Skin of body (tissue), 2 donors: ENCODE results near the gene HMBS. TPM values are rescaled to one million over a fixed set of nuclear protein-coding genes. Genes with fewer than 3 reads are reported as not detected.
"Not testable (repeated sequence)": the region's sequence is repeated elsewhere in the genome, so short reads cannot be mapped to it uniquely, and the experiment has no call there.

Experiments
- DNase-seq: peaks from one replicate; lab custom pipeline; 2025; lab: John Stamatoyannopoulos, UW
- total RNA-seq: library from RNA; depleted of rRNA; stranded (reverse); fragments of >200 nt; gene quantifications from one replicate; pipeline ENCODE4 v1.2.3, GENCODE V29; 2014

Gene HMBS
- total RNA-seq, 1 donor from 2014 or later = 10.5 TPM

- DNase-seq = no peak
Observed at GRCh38 chr11:119118227-119118626, 33.5 kb downstream of the HMBS start.

DNA sequence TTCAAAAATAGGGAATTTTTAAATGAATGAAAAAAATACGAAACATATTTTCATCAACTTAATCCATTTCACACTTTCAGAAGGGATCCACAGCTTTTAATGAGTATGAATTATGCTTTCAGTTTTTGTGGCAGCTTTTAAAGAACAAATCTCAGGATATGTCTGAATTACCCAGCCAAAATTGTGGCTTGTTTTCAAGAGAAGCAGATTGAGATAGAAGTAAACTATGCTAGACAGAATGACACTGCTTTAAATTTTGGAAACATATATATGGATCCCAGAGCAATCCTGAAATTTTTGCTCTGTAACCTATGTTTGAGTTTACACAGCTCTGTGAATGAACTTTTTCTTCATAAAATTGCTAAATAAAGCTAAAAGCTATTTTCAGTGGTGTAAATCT, 34.3 kb downstream of the HMBS start:
- no peak for DNase-seq

GRCh38 chr11:119120639-119121007, 35.9 kb downstream of the HMBS start:
- DNase-seq = peak; percentile 21

DNA sequence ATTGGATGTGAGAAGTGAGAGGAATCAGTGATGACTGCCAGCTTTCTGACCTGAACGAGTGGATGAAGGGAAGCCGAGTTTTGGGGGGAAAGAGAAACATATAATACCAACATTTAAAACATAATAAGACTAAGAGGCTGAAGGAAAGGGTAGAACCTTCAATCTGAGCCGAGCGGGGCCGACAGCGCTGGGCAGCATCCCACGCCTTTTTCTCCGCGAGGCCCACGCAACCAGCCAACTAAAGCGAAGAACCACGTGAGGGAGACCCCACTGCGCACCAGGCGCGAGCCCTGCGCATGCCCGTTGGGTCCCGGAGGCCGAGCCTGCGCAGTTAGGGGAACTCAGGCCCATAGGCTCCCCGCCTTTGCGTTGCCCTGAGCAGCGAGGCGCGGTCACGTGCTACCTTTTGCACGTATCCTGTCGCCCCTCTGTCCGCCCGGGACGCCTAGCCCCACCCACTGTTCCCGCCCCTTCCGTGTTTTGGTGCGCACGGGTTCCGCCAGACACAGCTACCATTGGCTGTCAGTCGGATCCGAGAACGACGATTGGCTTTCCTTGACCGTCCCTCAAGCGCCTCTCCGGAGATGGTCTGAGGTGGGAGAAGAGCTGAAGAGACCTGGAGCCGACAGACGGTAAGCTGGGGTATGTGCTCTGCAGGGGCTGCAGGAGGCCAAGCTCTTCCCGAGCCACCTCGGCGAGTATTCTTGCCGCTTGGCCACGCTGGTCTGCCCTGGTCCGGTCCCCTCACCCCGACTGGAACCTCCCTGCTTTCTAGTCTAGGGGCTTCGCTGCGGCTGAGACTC, 36.5 kb downstream of the HMBS start, which contains the start of gene HINFP:
HINFP (plus strand) TSS at position 573 of the 803 bp plus-strand sequence. CDS start 5,365 bp downstream, outside the sequence.
- peak; percentile 99 for DNase-seq

DNA sequence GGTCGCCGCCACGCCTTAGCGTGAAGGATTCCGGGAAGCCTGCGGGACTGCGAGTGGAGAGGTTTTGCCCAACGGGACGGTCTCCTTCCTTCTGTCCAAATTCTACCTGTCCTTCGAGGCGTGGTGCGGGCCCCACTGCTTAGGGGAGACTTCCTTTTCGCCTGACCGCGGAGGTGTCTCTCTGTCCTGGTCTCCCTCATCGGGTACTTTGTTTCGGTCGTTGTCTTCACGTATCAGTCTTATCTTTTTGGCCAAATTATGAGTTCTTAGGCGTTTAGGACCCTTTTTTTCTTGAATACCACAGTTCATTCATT, 37.1 kb downstream of the HMBS start:
- no peak for DNase-seq

DNA sequence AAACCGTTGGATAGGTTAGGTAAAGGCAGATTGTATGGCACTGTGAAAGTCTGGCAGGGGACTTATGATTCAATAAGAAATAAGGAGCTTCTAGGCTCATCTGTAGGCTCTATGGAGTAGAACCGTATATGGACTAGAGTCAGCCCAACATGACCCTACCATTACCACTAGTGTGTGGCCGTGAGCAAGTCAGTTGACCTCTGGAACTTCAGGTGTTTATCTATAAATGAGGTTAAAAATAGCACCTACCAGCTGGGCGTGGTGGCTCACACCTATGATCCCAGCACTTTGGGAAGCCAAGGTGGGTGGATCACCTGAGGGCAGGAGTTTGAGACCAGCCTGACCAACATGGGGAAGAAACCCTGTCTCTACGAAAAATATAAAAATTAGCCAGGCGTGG, 41.1 kb downstream of the HMBS start:
- DNase-seq = no peak

- no peak for DNase-seq
Observed at GRCh38 chr11:119126675-119127268, 42.1 kb downstream of the HMBS start.

DNA sequence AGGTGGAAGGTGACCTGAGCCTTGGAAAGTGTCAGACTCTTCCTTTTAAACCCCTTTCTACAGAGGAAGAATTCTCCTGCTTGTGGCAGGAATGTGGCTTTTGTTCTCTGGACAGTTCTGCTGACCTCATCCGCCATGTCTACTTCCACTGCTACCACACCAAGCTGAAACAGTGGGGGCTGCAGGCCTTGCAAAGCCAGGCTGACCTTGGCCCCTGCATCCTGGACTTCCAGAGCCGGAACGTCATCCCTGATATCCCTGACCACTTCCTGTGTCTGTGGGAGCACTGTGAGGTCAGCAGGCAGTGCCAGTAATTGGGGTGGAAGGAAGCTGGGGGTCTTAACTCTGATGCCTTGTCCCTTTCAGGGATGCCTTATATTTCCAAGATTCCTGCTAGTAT, 46.0 kb downstream of the HMBS start:
- no peak for DNase-seq

DNA sequence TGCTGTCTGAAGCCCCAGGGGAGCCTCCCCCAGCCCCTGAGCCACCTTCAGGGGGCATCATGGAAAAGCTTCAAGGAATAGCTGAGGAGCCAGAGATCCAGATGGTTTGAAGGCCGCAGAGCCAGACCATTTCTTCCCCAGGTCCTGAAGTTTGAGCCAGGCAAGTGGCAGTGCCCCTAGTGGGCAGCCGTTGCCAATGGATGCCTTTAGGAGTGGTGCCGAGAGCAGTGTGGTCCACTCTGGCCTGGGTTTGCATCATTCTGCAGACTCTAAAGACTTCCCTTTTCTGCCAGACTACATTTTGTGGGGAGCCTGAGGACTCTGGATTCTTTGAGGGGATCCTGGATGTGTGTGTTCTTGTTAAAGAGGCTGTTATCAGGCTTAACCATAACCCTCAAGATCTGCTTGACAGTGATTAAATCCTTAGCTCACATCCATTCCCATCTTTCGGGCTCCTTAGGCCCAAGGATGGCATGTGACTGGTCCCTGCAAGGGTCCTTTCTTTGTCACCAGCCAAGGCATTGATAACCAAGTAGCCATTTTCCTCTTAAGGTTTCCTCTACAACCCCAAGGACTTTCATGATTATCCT, 49.8 kb downstream of the HMBS start:
- DNase-seq = no peak

DNA sequence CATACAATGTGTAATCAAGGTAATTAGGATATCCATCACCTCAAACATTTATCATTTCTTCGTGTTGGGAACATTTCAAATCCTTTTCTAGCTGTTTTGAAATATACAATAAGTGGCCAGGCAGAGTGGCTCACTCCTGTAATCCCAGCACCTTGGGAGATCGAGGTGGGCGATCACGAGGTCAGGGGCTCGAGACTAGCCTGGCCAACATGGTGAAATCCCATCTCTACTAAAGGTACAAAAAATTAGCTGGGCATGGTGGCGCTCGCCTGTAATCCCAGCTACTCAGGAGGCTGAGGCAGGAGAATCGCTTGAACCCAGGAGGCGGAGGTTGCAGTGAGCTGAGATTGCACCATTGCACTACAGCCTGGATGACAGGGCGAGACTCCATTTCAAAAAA, 54.6 kb downstream of the HMBS start:
- not testable (repeated sequence) for DNase-seq

Other genes with a start within 250 kb of the HMBS start
- not detected for gene CXCR5, start 201.0 kb upstream of the HMBS start, total RNA-seq
- gene BCL9L, start 159.0 kb upstream of the HMBS start, total RNA-seq = 20.9 TPM
- not detected for gene UPK2, start 128.6 kb upstream of the HMBS start, total RNA-seq
- not detected for gene FOXR1, start 113.1 kb upstream of the HMBS start, total RNA-seq
- 25.2 TPM for gene CENATAC, start 86.7 kb upstream of the HMBS start, total RNA-seq
- gene RPS25, start 66.5 kb upstream of the HMBS start, total RNA-seq = 818 TPM
- 34.2 TPM for gene TRAPPC4, start 66.1 kb upstream of the HMBS start, total RNA-seq
- 5.5 TPM for gene SLC37A4, start 54.0 kb upstream of the HMBS start, total RNA-seq
- 31.6 TPM for gene HYOU1, start 27.7 kb upstream of the HMBS start, total RNA-seq
- 25.4 TPM for gene VPS11, start 17.1 kb upstream of the HMBS start, total RNA-seq
- gene DPAGT1, start 17.0 kb downstream of the HMBS start, total RNA-seq = 10.4 TPM
- 4.5 TPM for gene C2CD2L, start 22.5 kb downstream of the HMBS start, total RNA-seq
- 14.3 TPM for gene HINFP, start 36.7 kb downstream of the HMBS start, total RNA-seq
- gene ABCG4, start 64.2 kb downstream of the HMBS start, total RNA-seq = 1.1 TPM
- gene NLRX1, start 83.8 kb downstream of the HMBS start, total RNA-seq = 19.1 TPM
- 0.59 TPM for gene NHERF4, start 100.6 kb downstream of the HMBS start, total RNA-seq
- gene CBL, start 121.5 kb downstream of the HMBS start, total RNA-seq = 10.9 TPM
- gene MCAM, start 232.2 kb downstream of the HMBS start, total RNA-seq = 65.5 TPM
- 5.0 TPM for gene RNF26, start 249.6 kb downstream of the HMBS start, total RNA-seq